ENCODE measurements around the gene SLC9A3. TPM values are rescaled to one million over a fixed set of nuclear protein-coding genes. Genes with fewer than 3 reads are reported as not detected.

Gene SLC9A3
- total RNA-seq, 1 experiment from 2014 or later = 3.1 TPM

DNA sequence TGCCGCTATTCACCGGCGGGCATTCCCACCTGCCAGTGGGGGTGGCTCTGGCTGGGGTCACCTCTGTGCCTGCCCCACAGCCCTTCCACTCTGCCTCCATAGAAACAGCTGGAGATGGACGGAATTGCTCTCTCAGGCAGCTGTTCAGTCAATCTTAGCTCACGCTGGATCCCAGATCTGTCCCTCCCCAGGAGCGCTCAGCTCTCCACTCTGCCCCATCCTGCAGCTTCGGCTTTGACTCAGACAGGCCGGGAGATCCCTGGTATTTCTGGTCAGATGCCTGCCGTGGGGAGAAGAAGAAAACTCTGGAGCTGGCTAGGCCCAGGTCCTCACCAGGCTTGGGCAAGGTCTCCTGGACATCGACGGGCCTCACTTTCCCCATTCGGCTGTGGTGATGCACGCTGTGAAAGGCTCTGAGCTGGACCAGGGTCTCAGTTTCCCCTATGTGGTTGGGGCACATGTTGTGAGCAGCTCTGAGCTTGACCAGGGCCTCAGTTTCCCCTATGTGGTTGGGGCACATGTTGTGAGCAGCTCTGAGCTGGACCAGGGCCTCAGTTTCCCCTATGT lies 7.6 kb upstream of the SLC9A3 start:
- no peak overlapping the region for H3K4me3 ChIP-seq
- no peak for DNase-seq (ENCODE audit: low read depth in 1 of 2, low spot score in 2 of 2)
- no peaks in the 10 kb centered on the region for H3K36me3 ChIP-seq
- no peaks in the 10 kb centered on the region for H3K9me3 ChIP-seq (replicated peaks)
- H3K27ac ChIP-seq = no peak overlapping the region
- H3K27me3 ChIP-seq (replicated peaks) = peaks cover 56% of the 10 kb centered on the region
- H3K4me1 ChIP-seq (replicated peaks) = no peaks in the 10 kb centered on the region

DNA sequence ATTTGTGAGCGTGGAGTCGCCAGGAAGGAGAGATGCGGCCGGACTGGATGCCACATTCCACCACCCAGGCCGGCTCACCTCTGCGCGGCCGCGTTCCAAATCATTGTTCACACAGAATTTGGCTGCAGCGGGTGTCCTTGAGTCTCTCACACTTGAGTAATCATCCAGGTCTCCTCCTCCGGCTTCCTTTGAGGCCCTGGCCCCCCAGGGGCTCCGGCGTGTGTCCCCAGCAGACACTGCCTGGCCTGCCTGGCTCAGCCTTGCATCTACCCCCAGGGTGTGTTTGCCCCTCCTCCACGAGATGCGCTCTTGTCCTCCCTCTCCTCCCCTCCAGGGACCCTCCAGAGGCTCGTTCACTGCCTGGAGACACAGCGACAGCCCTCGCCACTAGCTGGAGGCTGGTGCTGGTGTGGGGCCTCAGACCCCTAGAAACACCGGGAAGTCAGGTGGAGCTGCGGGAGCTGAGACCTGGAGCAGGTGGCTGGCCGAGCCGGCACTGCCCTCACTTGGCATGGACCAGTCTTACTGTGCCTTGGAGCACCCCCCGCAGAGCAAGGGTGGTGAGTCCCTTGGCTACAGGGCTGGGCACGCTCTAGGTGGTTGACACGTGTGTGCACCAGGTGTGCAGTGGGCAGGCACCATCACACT lies 7.0 kb upstream of the SLC9A3 start:
- Histone ChIP-seq H3K9me3 (replicated peaks) (no peaks in the 10 kb centered on the region), H3K27me3 (replicated peaks) (peaks cover 62% of the 10 kb centered on the region), H3K4me3 (no peak overlapping the region), H3K27ac (no peak overlapping the region), H3K36me3 (no peaks in the 10 kb centered on the region), H3K4me1 (replicated peaks) (no peaks in the 10 kb centered on the region)
- DNase-seq (ENCODE audit: low read depth in 1 of 2, low spot score in 2 of 2) = no peak

DNA sequence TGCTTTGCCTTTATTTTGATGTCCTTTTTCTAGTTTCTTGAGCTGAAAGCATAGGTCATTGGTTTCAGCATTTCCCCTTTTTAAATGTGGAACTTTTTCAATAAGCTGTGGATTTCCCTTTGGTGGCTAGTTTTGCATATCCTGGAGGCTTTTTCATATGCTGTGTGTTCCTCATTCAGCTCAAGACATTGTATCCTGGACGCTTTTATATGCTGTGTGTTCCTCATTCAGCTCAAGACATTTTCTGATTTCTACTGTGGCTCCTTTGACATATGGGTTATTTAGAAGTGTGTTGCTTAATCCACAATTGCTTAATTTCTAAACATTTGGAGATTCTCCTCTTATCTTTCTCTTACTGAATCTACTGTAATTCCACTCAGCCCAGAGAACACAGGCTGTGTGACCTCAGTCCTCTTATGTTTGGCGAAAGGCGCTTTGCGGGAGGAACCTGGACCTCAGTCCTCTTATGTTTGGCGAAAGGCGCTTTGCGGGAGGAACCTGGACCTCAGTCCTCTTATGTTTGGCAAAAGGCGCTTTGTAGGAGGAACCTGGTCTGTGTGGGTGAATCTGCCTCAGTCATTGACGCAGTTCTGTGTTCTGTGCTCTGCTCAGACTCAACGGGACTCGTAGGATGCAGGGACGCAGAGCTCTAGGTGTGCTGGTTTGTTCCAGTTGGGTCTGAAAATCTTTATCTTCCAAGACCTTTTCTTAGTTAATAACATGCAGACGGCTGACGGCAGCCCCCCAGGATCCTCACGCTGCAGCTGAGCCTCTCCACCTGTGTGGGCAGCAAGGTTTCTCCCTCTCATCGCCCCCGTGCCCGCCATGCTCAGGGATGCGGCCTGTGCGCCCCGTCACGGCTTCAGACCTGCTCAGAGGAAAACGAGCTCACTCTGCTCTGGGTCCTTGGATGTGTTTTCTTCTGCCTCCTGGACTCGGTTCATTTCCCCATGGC lies 6.0 kb upstream of the SLC9A3 start:
- Histone ChIP-seq H3K4me3 (no peak overlapping the region), H3K27me3 (replicated peaks) (peaks cover 72% of the 10 kb centered on the region), H3K36me3 (no peaks in the 10 kb centered on the region), H3K9me3 (replicated peaks) (no peaks in the 10 kb centered on the region), H3K27ac (no peak overlapping the region), H3K4me1 (replicated peaks) (no peaks in the 10 kb centered on the region)
- no peak for DNase-seq (ENCODE audit: low read depth in 1 of 2, low spot score in 2 of 2)

DNA sequence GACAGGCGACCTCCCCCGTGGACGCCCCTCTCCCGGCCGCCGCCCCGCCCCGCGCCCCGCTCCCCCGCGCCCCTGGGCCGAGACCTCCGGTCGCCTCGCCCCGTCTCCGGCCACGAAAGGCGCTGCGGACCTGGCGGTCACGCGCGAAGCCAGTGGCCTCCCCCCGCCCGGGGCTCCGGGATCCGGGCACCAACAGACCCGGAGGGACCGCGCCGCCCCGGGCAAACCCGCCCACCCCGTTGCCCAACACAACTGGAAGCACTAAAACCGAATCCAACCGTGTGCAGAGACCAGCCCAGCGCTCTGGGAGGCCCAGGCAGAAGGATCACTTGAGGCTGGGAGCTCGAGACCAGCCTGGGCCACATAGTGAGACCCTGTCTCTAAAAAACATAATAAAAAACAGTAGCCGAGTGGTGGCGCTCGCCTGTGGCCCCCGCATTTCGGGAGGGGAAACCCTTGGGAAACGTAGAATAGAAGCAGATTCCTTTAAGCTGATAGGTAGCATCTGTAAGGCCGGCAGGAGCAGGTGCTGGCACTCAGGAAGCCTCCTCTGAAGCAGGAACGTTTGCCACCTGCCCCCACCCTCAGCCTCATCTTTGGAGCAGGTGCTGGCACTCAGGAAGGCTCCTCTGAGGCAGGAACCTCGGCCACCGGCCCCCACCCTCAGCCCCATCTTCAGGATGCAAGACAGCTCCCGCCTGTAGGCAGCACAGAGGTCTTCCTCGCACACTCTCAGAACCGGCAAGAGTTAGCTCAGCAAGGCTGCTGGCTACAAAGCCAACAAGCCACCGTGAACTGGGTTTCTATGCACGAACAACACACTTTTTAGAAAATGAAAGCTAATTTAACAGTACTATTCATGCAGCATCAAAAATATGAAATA lies 4.6 kb upstream of the SLC9A3 start:
- H3K36me3 ChIP-seq = no peaks in the 10 kb centered on the region
- no peaks in the 10 kb centered on the region for H3K4me1 ChIP-seq (replicated peaks)
- H3K27me3 ChIP-seq (replicated peaks) = peaks cover 81% of the 10 kb centered on the region
- no peak overlapping the region for H3K27ac ChIP-seq
- no peak overlapping the region for H3K4me3 ChIP-seq
- no peak for DNase-seq (ENCODE audit: low read depth in 1 of 2, low spot score in 2 of 2)
- H3K9me3 ChIP-seq (replicated peaks) = no peaks in the 10 kb centered on the region

DNA sequence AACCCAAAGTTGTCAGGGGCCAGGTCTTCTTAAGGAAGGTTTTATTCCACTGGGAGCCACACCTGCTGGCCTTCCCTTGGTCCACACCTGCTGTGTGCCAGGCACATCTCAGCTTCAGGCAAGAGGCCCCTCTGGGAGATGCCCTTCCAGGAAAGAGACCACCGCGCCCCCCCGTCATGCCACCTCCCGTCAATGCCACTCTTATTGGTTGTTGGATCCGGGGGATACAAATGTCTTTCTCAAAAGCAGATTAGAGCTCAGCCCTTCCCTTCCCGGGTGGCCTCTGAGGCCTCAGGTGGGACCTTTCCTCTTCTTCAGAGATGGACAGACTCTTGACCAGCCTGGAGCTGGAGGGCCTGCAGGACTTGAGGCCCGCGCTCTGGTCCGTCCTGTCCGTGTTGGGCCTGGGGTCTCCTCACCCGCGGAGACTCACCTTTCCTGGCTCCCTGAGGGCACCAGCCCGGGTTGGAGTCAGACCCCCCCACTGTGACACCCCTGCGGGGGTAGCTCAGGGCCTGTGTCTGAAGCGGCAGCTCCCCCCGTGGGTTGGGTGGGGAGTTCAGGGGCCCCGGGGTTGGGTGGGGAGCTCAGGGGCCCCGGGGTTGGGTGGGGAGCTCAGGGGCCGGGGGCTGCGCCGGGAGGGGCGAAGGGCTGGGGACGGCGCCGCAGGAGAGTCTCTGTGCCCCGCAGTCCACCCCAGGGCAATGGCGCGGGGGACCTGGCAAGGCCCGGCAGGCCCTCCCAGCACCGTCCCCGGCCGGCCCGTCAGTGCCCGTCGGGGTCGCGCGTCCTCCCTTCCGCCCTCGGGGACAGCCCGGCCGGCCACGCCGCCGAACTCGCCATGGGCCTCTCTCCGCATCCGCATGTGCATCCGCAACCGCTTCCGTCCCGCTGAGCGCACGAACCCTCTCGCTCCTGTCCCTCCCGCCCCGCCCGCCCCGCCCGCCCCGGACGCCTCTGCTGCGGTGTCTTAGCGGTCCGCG lies 3.7 kb upstream of the SLC9A3 start:
- peaks cover 81% of the 10 kb centered on the region for H3K27me3 ChIP-seq (replicated peaks)
- no peak overlapping the region for H3K4me3 ChIP-seq
- DNase-seq (ENCODE audit: low read depth in 1 of 2, low spot score in 2 of 2) = no peak
- H3K9me3 ChIP-seq (replicated peaks) = no peaks in the 10 kb centered on the region
- no peak overlapping the region for H3K27ac ChIP-seq
- no peaks in the 10 kb centered on the region for H3K36me3 ChIP-seq
- H3K4me1 ChIP-seq (replicated peaks) = no peaks in the 10 kb centered on the region

DNA sequence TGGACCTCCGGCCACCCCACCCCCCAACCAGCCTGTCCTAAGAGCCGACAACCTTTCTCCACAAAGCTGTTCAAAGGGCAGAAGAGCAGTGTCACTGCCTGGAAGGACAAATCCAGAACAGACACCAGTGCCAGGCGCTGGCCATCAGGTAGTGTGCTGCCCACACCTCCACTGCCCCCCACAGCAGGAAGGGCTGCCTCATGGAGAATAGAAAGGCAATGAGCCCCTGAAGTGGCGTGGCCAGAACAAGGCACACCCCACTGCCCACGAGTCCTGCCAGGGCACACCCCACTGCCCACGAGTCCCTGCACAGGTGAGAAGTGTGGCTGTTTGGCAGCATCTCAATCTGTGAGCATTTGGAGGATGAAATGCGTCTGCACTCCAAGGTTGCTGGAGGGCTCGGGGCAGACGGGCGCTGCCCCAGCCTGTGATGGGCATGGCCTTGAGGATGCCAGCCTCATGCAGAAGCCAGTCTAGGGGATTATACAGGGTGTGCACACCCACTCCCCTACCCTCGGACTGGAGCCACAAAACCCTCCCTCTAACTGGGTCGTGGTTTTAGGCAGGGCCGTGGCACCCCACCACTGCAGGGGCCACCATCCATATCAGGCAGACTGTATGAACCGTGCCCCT lies 2.3 kb upstream of the SLC9A3 start:
- H3K4me3 ChIP-seq = no peak overlapping the region
- H3K27ac ChIP-seq = no peak overlapping the region
- no peak for DNase-seq (ENCODE audit: low read depth in 1 of 2, low spot score in 2 of 2)
- no peaks in the 10 kb centered on the region for H3K36me3 ChIP-seq
- H3K27me3 ChIP-seq (replicated peaks) = peaks cover 85% of the 10 kb centered on the region
- no peaks in the 10 kb centered on the region for H3K4me1 ChIP-seq (replicated peaks)
- no peaks in the 10 kb centered on the region for H3K9me3 ChIP-seq (replicated peaks)

DNA sequence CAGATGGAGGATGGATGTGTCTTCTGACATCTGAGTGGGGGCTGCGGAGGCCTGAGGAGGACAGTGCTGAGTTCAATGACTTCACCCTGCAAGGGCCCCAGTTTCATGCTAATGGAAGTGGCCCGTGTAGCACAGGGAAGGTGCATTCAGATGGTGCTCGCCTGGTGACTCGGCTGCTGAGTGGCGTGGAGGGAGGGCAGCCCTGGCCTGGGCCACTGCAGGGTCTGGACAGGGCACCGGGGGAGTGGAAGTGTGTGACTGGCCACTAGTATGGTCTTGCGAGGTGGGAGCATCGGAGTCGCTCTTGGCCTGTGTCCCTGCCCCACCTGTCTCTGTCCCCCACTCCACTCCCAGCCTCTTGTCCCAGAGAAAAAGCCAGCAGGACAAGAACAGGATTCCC lies 1.7 kb upstream of the SLC9A3 start:
- Histone ChIP-seq H3K27me3 (replicated peaks) (peaks cover 85% of the 10 kb centered on the region), H3K27ac (no peak overlapping the region), H3K4me1 (replicated peaks) (no peaks in the 10 kb centered on the region), H3K36me3 (no peaks in the 10 kb centered on the region), H3K9me3 (replicated peaks) (no peaks in the 10 kb centered on the region), H3K4me3 (no peak overlapping the region)
- no peak for DNase-seq (ENCODE audit: low read depth in 1 of 2, low spot score in 2 of 2)

DNA sequence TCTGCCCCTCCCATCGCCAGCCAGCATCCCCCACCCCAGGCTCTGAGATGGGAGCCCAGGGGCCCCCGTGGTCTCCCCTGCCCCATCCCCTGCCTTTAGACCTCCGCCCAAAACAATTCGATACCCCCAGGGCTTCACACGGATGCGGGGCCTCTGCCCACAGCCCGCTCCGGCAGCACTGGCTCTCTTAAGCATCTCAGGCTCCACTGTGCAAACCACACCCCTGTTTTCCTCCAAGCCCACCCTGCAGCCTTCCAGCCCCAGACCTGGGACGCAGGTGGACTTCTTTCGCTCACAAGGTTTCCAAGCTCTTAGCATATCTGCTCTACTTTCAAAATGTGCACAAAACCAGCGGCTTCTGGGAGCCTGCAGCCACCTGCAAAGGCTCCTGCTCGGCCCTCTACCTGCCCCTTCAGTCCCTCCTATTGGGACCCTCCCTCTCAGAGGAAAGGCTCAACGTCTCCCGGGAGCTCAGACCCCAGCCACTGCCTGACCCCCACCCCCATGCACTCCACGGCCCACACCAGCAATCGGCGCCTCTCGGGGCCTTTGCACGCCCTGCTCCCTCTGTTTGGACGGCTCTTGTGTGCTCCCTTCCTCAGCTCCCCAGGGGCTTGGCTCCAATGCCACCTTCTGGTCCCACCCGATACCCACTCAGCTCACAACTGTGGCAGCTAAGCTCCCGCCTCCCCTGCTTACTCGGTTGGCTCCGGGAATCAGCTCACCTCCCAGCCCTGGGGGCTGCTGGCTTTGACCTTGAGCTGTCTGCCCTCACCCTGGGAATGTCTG lies 918 bp upstream of the SLC9A3 start:
- H3K4me1 ChIP-seq (replicated peaks) = no peaks in the 10 kb centered on the region
- no peak for DNase-seq (ENCODE audit: low read depth in 1 of 2, low spot score in 2 of 2)
- no peak overlapping the region for H3K27ac ChIP-seq
- no peaks in the 10 kb centered on the region for H3K9me3 ChIP-seq (replicated peaks)
- no peak overlapping the region for H3K4me3 ChIP-seq
- H3K27me3 ChIP-seq (replicated peaks) = peaks cover 83% of the 10 kb centered on the region
- H3K36me3 ChIP-seq = no peaks in the 10 kb centered on the region

DNA sequence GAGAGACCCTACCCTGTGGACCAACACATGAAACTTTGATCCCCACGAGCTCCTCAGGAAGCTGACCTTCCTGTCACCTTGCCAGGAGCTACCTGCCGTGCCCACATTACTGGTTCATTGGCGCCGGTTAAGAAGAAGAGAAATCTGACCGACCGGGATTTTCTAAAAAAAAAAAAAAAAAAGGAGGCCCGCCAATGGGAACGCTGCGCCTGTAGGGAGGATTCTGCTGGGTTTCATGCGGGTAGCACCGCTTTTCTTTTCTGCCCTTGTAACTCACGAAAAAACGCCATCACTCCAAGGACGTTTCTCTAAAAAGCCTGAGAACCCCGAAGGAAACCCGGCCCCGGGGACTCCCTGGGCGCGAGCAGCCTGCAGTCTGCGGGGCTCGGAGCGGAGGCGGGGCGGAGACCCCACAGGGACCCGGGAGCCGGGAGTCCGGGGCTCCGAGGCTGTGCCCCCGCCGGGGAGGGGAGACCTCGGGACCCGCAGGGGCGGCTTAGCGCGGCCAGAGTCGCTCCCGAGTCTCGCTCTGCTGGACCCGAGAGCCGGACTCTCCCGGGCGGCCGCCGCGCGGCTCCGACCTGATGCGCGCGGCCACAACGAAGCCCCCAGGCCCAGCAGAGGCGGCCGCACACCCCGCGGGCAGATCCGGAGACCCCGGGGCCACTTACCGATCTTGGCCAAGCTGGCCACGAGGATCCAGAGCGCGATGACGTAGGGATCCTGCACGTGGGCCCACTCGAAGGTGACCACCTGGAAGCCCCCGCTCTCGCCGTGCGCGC lies 617 bp downstream of the SLC9A3 start:
- Histone ChIP-seq H3K4me1 (replicated peaks) (no peaks in the 10 kb centered on the region), H3K9me3 (replicated peaks) (no peaks in the 10 kb centered on the region), H3K4me3 (no peak overlapping the region), H3K27ac (no peak overlapping the region), H3K36me3 (no peaks in the 10 kb centered on the region), H3K27me3 (replicated peaks) (peaks cover 79% of the 10 kb centered on the region)
- DNase-seq (ENCODE audit: low read depth in 1 of 2, low spot score in 2 of 2) = no peak

DNA sequence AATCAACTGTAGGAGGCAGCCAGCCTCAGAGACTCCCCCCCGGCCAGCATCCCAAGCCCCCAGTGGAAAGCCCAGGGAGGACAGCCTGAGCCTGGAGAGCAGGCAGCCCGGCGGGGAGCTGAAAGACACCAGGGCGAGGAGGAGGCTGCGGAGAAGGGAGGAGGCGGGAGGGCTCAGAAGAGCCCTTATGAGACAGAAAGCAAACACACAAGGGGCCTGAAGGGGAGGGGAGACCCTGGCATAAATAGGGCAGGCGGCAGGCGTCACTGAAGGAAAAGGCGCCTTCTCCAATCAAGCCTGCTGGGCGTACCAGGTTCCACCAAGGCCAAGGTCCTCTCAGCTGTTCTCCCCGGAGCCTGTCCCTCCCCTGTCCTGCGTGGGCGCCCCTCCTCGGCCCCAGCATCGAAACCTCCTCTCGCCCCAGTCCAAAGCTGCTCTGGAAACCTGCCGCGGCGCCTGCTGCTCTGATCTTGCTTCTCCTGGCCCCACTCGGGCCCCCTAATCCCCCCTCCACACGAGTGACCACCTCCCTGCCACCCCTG lies 1.3 kb downstream of the SLC9A3 start:
- DNase-seq (ENCODE audit: low read depth in 1 of 2, low spot score in 2 of 2) = no peak
- H3K36me3 ChIP-seq = no peaks in the 10 kb centered on the region
- H3K27me3 ChIP-seq (replicated peaks) = peaks cover 84% of the 10 kb centered on the region
- H3K9me3 ChIP-seq (replicated peaks) = no peaks in the 10 kb centered on the region
- no peak overlapping the region for H3K27ac ChIP-seq
- no peak overlapping the region for H3K4me3 ChIP-seq
- no peaks in the 10 kb centered on the region for H3K4me1 ChIP-seq (replicated peaks)

DNA sequence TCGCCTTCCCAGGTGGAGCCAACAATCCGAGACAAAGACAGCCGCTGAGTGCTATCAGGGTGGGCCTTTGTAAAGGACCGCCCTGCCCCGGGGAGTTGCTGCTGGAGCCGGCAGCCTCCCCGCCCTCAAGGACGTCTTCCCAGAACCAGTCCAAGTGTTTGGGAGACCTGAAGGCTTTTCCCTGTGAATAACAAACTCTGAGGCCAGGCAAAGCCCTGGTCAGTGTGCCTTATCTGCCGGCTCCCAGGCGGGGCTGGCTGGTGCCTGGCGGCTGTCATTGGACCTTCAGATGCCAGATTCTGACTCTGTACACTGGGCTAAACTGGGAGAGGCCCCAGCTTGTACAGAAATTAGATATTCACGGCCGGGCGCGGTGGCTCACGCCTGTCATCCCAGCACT lies 2.1 kb downstream of the SLC9A3 start:
- H3K27ac ChIP-seq = no peak overlapping the region
- H3K4me1 ChIP-seq (replicated peaks) = no peaks in the 10 kb centered on the region
- DNase-seq (ENCODE audit: low read depth in 1 of 2, low spot score in 2 of 2) = no peak
- H3K36me3 ChIP-seq = no peaks in the 10 kb centered on the region
- peaks cover 75% of the 10 kb centered on the region for H3K27me3 ChIP-seq (replicated peaks)
- H3K9me3 ChIP-seq (replicated peaks) = no peaks in the 10 kb centered on the region
- H3K4me3 ChIP-seq = no peak overlapping the region
